GM19328 (cell line): ENCODE results near the gene ADRA1B.

Experiments
- ATAC-seq: cut with Tn5 transposase; IDR thresholded peaks from one replicate; pipeline ENCODE4 v1.9.1; 2021; ENCODE audit warnings: mild to moderate bottlenecking, moderate library complexity; ENCODE audit not compliant: unreplicated experiment

Gene ADRA1B

GRCh38 chr5:159923008-159923407, 6.7 kb downstream of the ADRA1B start:
- no peak for ATAC-seq

- ATAC-seq: no peak
Observed at GRCh38 chr5:159928122-159928909, 12.0 kb downstream of the ADRA1B start.

- ATAC-seq: no peak
Observed at GRCh38 chr5:159929176-159929575, 12.9 kb downstream of the ADRA1B start.

- ATAC-seq: no peak
Observed at GRCh38 chr5:159933531-159934485, 17.5 kb downstream of the ADRA1B start.

- ATAC-seq: no peak
Observed at GRCh38 chr5:159935946-159936345, 19.7 kb downstream of the ADRA1B start.

GRCh38 chr5:159936686-159937329, 20.5 kb downstream of the ADRA1B start:
- ATAC-seq: no peak

GRCh38 chr5:159937580-159937979, 21.3 kb downstream of the ADRA1B start:
- no peak for ATAC-seq

- no peak for ATAC-seq
Observed at GRCh38 chr5:159943326-159943725, 27.0 kb downstream of the ADRA1B start.

- ATAC-seq: no peak
Observed at GRCh38 chr5:159944056-159944600, 27.8 kb downstream of the ADRA1B start.

GRCh38 chr5:159945359-159945758, 29.1 kb downstream of the ADRA1B start:
- no peak for ATAC-seq

- no peak for ATAC-seq
Observed at GRCh38 chr5:159947708-159948358, 31.6 kb downstream of the ADRA1B start.

GRCh38 chr5:159951387-159951786, 35.1 kb downstream of the ADRA1B start:
- no peak for ATAC-seq

GRCh38 chr5:159951834-159952233, 35.6 kb downstream of the ADRA1B start:
- ATAC-seq: no peak

- no peak for ATAC-seq
Observed at GRCh38 chr5:159953609-159954008, 37.3 kb downstream of the ADRA1B start.

GRCh38 chr5:159955056-159955624, 38.9 kb downstream of the ADRA1B start:
- no peak for ATAC-seq

GRCh38 chr5:159956074-159956473, 39.8 kb downstream of the ADRA1B start:
- no peak for ATAC-seq

GRCh38 chr5:159961176-159962160, 45.2 kb downstream of the ADRA1B start:
- no peak for ATAC-seq

GRCh38 chr5:159962214-159962613, 45.9 kb downstream of the ADRA1B start:
- no peak for ATAC-seq

GRCh38 chr5:159963935-159964334, 47.7 kb downstream of the ADRA1B start:
- no peak for ATAC-seq
